GM21786 (cell line): ENCODE data around the gene CNPY3.
"Not testable (repeated sequence)": the region's sequence is repeated elsewhere in the genome, so short reads cannot be mapped to it uniquely, and the experiment has no call there.

Source experiments
- ATAC-seq: cut with Tn5 transposase; IDR thresholded peaks from one replicate; pipeline ENCODE4 v1.9.1; 2021; ENCODE audit not compliant: unreplicated experiment

Gene CNPY3

GRCh38 chr6:42928986-42929820, at the start of gene CNPY3:
Gene CNPY3 (plus strand): TSS chr6:42929480. CDS start chr6:42929571, 91 bp downstream.
- peak; percentile 74 for ATAC-seq

- ATAC-seq = not testable (repeated sequence)
These were observed 49.0 kb upstream of the CNPY3 start for GRCh38 chr6:42880240-42880817.

GRCh38 chr6:42880871-42881270, 48.4 kb upstream of the CNPY3 start:
- ATAC-seq = not testable (repeated sequence)

- no peak for ATAC-seq
These were observed 43.6 kb upstream of the CNPY3 start for GRCh38 chr6:42885702-42886101.

GRCh38 chr6:42888201-42888600, 41.1 kb upstream of the CNPY3 start:
- ATAC-seq = not testable (repeated sequence)

- no peak for ATAC-seq
These were observed 39.5 kb upstream of the CNPY3 start for GRCh38 chr6:42889815-42890214.

- ATAC-seq = peak; percentile 89
These were observed 38.7 kb upstream of the CNPY3 start for GRCh38 chr6:42890311-42891198.

GRCh38 chr6:42891199-42891722, 38.0 kb upstream of the CNPY3 start:
- no peak for ATAC-seq

- not testable (repeated sequence) for ATAC-seq
These were observed 35.0 kb upstream of the CNPY3 start for GRCh38 chr6:42894041-42894828.

- ATAC-seq = no peak
These were observed 33.0 kb upstream of the CNPY3 start for GRCh38 chr6:42896178-42896719.

- ATAC-seq = no peak
These were observed 30.4 kb upstream of the CNPY3 start for GRCh38 chr6:42898891-42899361.

- ATAC-seq = no peak
These were observed 29.4 kb upstream of the CNPY3 start for GRCh38 chr6:42899871-42900270.

- ATAC-seq = no peak
These were observed 27.7 kb upstream of the CNPY3 start for GRCh38 chr6:42901538-42901957.

GRCh38 chr6:42902429-42903263, 26.6 kb upstream of the CNPY3 start:
- ATAC-seq = not testable (repeated sequence)

GRCh38 chr6:42904467-42904866, 24.8 kb upstream of the CNPY3 start:
- ATAC-seq = no peak

GRCh38 chr6:42907336-42907735, 21.9 kb upstream of the CNPY3 start:
- no peak for ATAC-seq

- ATAC-seq = no peak
These were observed 19.4 kb upstream of the CNPY3 start for GRCh38 chr6:42909835-42910234.

- no peak for ATAC-seq
These were observed 17.9 kb upstream of the CNPY3 start for GRCh38 chr6:42911171-42912021.
